Measurements from ENCODE around the gene GAS5.
A peak's percentile ranks its signal among the peaks of the same experiment; 100 is the strongest.
"Not testable (repeated sequence)": the region's sequence is repeated elsewhere in the genome, so short reads cannot be mapped to it uniquely, and the experiment has no call there.

Gene GAS5

DNA sequence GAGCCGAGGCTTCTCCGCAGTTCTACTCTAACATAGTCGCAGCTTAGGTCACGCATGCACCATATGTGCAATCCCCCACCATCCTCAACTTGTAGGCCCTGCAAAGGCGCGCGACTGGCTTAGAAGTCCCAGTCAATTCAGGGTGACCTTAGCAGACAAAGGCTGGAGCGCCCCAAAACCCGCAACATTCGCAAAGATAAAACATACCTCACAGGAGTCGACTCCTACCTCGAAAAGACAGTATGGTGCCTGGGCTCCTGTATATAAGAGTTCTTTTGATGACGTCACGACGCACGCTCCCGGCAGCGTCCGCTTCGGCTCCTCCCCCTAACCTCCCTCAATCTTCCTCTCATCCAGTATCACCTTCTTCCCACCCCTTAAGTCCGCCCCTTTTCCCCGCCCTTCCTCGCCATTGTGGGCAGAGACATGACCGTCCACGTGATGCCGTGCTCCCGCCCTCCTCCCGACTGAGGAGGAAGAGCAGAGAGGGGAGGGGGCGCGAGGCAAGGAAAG is at the start of gene GAS5:
Gene GAS5, minus strand, starts transcription at position 237 of the 513 bp plus-strand sequence.
- DNase-seq (ENCODE audit: low read depth in 3 of 3) = peak; percentile 98 to 100 (median 100)

DNA sequence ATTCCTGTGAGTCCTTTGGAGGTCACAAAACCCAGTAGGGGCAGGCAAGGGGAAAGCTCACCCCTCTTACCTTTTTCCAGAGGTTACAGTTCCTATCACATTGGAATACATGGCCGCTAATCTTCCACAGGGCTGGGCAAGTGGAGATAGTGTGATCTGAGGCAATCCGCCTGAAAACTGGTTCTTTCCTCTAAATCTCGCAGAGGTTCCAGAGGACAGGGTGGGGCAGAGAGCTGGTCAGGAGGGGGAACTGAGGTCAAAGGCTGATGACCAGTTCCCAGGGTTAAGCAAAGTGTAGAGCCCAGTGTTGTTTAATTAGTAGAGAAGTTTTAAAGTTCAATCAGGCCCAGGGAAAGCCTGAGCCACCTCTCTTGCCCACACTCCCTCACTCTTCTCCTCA is 49.4 kb upstream of the GAS5 start, which contains the start of gene SERPINC1:
Gene SERPINC1, minus strand, starts transcription at position 179 of the 400 bp plus-strand sequence. Its CDS starts 68 bp downstream, at position 111.
- no peak for DNase-seq (ENCODE audit: low read depth in 3 of 3)

GRCh38 chr1:173916667-173917066 is 48.9 kb upstream of the GAS5 start:
- no peak for DNase-seq (ENCODE audit: low read depth in 3 of 3)

DNA sequence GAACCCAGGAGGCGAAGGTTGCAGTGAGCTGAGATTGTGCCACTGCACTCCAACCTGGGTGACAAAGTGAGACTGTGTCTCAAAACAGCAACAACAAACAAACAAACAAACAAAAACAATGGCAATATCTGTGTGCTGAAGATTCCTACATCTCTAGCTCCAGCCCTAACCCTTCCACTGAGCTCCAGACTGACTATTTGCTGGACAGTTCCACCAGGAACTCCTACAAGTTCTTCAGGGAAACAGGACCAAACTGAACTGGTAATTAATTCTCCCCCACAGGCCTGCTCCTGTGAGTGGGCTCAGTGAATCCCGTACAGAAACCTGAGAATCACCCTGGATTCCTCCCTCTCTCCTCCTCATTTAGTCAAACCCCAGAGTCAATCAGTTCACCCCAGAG is 47.8 kb upstream of the GAS5 start:
- no peak for DNase-seq (ENCODE audit: low read depth in 3 of 3)

- DNase-seq (ENCODE audit: low read depth in 3 of 3) = peak in 2 of 3 experiments; percentile 5 to 31
Measured at GRCh38 chr1:173914366-173914871, 46.6 kb upstream of the GAS5 start.

GRCh38 chr1:173913111-173913510 is 45.3 kb upstream of the GAS5 start:
- no peak for DNase-seq (ENCODE audit: low read depth in 3 of 3)

DNA sequence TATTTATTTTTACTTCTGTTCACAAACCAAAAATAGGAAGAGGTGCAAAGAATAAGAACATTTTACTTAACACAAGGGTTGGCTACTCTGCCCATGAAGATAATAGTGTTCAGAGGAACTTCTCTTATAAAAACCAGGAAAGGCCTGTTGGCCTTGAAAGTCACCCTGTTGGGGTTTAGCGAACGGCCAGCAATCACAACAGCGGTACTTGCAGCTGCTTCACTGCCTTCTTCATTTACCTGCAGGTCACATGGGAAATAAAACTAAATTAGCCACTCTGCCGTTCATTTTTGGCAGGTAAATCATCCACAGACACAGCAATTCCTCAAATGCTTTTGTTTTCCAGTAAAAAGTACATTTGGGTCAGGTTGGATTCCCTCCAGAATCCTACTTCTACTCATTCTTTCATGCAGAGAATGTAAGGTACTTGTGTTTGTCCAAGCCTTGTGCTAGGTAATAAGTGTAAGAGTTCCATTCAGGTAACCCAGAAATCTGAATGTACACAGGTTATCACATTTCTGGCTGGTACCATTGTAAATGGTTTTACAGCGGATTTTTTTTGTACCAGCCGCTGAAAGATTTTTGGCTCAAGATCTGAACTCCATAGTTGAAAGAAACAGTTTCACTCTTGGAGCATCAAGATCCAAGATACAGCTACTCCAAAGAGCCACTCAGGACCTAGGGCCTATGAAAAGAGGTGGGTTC is 36.2 kb upstream of the GAS5 start:
- DNase-seq (ENCODE audit: low read depth in 3 of 3) = no peak

DNA sequence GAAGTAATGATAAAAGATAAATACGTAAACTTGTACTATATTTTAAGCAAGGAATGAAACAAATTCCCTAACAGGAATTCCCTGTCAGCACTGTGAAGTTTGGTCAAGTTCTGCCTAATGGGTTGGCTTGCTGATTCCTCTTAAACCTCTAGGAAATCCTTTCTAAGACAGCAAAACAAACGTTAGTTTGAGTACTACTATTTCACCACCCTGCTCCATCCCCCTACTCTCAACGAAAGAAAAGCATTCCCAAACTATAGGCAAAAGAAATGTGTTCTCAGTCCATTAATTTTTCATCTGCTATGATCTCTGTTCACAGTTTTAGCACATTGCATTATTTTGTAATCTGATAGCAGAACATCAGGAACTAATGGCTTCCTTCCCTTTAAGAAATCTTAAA is 33.2 kb upstream of the GAS5 start:
- DNase-seq (ENCODE audit: low read depth in 3 of 3) = no peak

- no peak for DNase-seq (ENCODE audit: low read depth in 3 of 3)
Measured at GRCh38 chr1:173900427-173900826, 32.6 kb upstream of the GAS5 start.

DNA sequence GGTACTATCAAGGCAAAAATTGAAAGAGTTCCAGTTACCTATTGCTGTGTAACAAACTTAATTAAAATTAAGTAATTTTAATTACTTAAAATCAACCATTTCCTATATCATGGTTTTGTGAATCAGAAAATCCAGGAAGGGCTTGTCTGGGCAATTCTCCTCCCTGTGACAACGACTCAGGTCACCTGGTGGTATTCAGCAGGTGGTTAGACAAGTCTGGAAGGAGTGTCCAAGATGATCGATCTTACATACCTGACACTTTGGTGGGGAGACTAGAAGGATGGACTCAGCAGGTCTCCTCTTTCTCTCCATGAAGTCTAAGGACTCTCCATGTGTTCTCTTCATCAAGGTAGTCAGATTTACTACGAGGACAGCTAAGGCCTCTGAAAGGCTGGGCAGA is 26.4 kb upstream of the GAS5 start:
- no peak for DNase-seq (ENCODE audit: low read depth in 3 of 3)

DNA sequence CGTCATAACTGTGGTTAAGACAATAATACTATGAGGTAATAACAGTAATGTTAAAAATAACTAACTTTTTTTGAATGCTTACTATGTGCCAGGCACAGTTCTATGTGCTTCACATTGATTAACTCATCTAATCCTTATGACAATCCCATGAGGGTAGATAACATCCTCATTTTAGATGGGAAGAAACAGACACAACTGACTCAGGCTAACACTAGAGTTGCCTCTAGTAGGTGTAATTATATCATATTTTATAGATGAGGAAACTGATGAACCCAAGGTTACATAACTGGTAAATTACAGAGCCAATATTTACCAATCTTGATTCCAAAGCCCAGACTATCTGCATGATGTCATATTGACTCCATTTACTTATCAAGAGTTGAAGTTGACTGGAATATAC is 25.8 kb upstream of the GAS5 start:
- DNase-seq (ENCODE audit: low read depth in 3 of 3) = no peak

GRCh38 chr1:173889885-173890284 is 22.1 kb upstream of the GAS5 start:
- DNase-seq (ENCODE audit: low read depth in 3 of 3) = no peak

DNA sequence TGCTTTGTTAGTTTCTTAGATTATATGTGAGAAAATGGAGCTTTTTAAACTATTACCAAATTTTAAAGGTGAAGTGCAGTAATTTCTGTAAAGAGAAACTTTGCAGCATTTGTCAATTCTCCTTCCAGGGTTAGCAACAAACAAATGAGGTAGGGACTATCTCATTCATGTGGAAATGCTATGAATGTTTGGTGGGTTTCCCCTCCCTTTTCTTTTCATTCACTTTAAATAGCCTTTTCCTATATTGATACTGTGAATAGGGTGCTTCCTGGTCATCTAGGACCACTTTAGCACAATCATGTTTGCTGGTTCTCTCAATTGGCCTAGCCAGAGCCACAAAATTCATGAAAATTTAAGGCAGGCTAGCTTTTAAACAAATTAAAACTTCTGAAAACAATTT is 21.0 kb upstream of the GAS5 start:
- no peak for DNase-seq (ENCODE audit: low read depth in 3 of 3)

DNA sequence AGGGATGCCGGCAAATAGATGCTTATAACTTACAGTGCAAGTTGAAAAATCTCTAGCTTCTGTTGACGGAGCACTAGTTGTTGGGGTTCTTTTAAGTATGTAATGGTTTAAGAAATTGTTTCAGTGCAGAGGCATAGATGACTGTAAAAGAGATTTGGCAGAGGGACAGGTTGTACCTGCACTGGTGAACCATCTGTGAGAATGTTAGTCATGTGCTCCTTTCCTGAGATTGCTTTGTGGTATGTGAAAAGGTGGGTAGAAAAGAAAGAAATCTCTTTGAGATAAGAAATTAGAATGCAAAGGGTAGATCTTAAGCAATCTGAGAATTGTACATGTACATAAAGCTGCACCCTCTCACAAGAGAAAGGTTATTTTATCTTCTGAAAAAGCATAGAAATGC is 19.8 kb upstream of the GAS5 start:
- no peak for DNase-seq (ENCODE audit: low read depth in 3 of 3)

DNA sequence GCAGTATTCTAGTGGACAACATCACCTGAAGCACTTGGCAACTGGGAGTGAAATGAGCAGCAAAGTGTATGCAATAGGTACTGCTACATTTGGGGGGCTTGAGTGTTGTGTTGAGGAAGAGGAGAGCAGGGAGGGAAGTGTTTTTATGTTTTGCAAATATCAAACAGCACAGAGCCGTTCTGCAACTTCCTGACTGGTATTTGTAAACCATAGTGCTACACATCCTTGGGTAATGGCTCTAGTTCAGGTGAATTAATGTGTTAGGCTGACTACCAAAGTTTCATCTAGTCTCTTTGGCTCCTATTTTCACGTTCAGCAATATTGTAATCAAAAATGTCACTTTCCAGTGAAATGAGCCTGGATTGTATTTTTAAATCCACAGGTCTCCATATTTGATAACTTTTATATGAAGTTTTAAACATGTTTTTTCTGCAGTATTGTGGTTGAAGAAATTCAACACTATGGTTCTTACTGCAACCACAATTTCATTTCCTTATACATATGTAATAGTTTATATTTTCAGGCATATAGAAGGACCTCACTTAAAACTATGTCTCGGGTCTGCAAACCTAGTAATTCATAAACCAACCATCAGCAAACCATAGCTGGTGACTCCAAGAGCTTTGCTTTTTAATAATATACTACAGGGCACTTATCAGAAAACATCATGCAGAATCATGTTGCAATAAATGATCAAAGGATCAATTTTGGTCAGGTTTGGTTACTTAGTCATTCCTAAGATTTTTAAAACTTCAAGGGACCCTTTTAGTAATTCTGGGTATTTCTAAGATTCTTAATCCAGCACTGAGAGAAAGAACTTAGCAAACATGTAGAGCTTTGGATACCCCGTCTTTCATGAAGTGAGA is 19.2 kb upstream of the GAS5 start:
- DNase-seq (ENCODE audit: low read depth in 3 of 3) = no peak

DNA sequence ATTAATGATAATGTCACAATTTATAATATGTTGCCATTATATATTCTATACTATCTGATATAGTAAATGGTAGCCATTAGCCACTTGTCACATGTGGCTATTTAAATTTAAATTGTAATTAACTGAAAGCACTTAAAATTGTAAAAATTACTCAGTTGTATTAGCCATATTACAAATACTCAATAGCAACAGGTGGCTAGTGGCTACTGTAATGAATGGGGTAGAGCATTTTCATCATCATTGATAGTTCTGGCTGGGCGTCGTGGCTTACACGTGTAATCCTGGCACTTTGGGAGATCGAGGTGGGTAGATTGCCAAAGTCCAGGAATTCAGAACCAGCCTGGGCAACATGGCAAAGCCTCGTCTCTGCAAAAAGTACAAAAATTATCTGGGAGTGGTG is 16.9 kb upstream of the GAS5 start:
- DNase-seq (ENCODE audit: low read depth in 3 of 3) = no peak

GRCh38 chr1:173881117-173881516 is 13.3 kb upstream of the GAS5 start:
- DNase-seq (ENCODE audit: low read depth in 3 of 3) = not testable (repeated sequence)

DNA sequence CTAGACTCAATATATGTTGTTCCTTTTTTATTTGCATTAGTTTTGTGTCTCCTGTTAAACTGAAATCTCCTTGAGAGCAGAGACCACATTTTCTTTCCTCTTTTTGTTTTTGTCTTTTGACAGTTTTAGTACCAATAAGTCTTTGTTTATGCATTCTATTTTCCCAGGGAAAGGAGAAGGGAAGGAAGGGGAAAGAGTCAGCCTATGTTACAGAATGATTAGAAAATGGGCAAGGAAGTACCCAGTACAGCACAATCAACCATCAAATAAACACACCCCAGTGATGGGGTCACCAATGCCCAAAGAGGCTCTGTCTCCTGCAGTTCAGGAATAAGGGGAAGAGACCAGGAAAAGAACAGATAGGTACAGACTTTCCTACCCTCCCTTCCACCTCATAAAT is 10.5 kb upstream of the GAS5 start:
- DNase-seq (ENCODE audit: low read depth in 3 of 3) = no peak

GRCh38 chr1:173876732-173877131 is 8.9 kb upstream of the GAS5 start:
- DNase-seq (ENCODE audit: low read depth in 3 of 3) = no peak

GRCh38 chr1:173871500-173871899 is 3.7 kb upstream of the GAS5 start:
- DNase-seq (ENCODE audit: low read depth in 3 of 3) = no peak

DNA sequence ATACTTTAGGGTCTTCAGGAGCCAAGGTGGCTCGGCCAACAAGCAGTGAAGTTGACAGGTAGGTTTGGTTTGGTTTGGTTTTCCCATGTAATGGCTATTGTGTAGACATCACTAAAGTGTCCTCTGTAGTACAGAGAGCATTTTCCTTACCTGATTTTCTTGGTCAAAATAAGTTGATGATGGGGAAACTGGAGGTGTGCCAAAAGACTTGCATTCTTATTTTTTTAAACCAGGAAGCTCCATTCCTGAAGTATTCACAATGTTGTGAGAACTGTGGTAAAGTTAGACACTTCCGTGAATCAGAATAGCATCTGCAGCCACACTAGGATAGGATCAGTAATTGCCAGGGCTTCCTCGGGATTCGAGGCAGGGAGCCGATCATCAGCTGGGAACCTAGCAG is 3.3 kb upstream of the GAS5 start:
- no peak for DNase-seq (ENCODE audit: low read depth in 3 of 3)

GRCh38 chr1:173870252-173871075 is 2.7 kb upstream of the GAS5 start:
- DNase-seq (ENCODE audit: low read depth in 3 of 3) = no peak

All from stimulated activated CD4-positive, alpha-beta T cell treated with anti-CD3 and anti-CD28 coated beads, TNF-alpha, amount 100 ng/mL, for 24 hours (primary cell).